Smooth muscle cell (in vitro differentiated cells): ENCODE data around the gene RFX3. TPM values are rescaled to one million over a fixed set of nuclear protein-coding genes. Genes with fewer than 3 reads are reported as not detected.

Experiments used
- DNase-seq: peaks from one replicate; lab custom pipeline; 2025; ENCODE audit not compliant: unreplicated experiment; lab: John Stamatoyannopoulos, UW
- H2AFZ ChIP-seq: fragments of 200-600 bp; sonication (generic); 2 replicates; pipeline ENCODE4 v1.6.0; 2016; ENCODE audit warnings: antibody characterized with exemption, low read depth, mild to moderate bottlenecking
- H3F3A ChIP-seq: fragments of 200-600 bp; sonication (generic); 2 replicates; pipeline ENCODE4 v1.6.0; 2017; ENCODE audit warnings: antibody characterized with exemption, low read depth
- H3K27ac ChIP-seq: fragments of 200-600 bp; sonication (generic); 2 replicates; pipeline ENCODE4 v1.5.1; 2016; ENCODE audit warnings: low read depth, mild to moderate bottlenecking
- H3K27me3 ChIP-seq: fragments of 200-600 bp; sonication (generic); 2 replicates; pipeline ENCODE4 v1.6.1; 2016; ENCODE audit warnings: low read depth, mild to moderate bottlenecking
- H3K36me3 ChIP-seq: fragments of 200-600 bp; sonication (generic); 2 replicates; pipeline ENCODE4 v1.5.1; 2016; ENCODE audit warnings: low read depth
- H3K4me1 ChIP-seq: fragments of 200-600 bp; sonication (generic); 2 replicates; pipeline ENCODE4 v1.5.1; 2016; ENCODE audit warnings: low read depth
- H3K4me2 ChIP-seq: fragments of 200-600 bp; sonication (generic); 2 replicates; pipeline ENCODE4 v1.6.0; 2016; ENCODE audit warnings: mild to moderate bottlenecking
- H3K4me3 ChIP-seq: fragments of 200-600 bp; sonication (generic); 2 replicates; pipeline ENCODE4 v1.5.1; 2016; ENCODE audit warnings: mild to moderate bottlenecking
- H3K79me2 ChIP-seq: fragments of 200-600 bp; sonication (generic); 2 replicates; pipeline ENCODE4 v1.6.0; 2016; ENCODE audit warnings: low read depth, mild to moderate bottlenecking
- H3K9ac ChIP-seq: fragments of 200-600 bp; sonication (generic); 2 replicates; pipeline ENCODE4 v1.6.0; 2016; ENCODE audit warnings: low read depth
- H3K9me3 ChIP-seq: fragments of 200-600 bp; sonication (generic); replicated peaks from 2 replicates; pipeline ENCODE4 v1.5.1; 2016; ENCODE audit warnings: low read depth
- H4K20me1 ChIP-seq: fragments of 200-600 bp; sonication (generic); 2 replicates; pipeline ENCODE4 v1.6.0; 2016; ENCODE audit warnings: low read depth
- CTCF ChIP-seq: fragments of 200-600 bp; sonication (generic); IDR thresholded peaks from 2 replicates; pipeline ENCODE4 v1.5.1; 2017; ENCODE audit warnings: borderline replicate concordance, mild to moderate bottlenecking, antibody characterized with exemption; ENCODE audit not compliant: insufficient read depth, poor library complexity, severe bottlenecking
- WGBS: methylation state at CpG from one replicate; pipeline ENCODE4 v1.1.7; 2016; ENCODE audit warnings: low lambda C conversion rate; 5-methylcytosine and 5-hydroxymethylcytosine counted together
- polyA plus RNA-seq: library from polyadenylated mRNA; unstranded; fragments of >200 nt; fragmentation: Nextera tagmentation; extraction: Ambion mirVana; gene quantifications from 2 replicates; pipeline ENCODE4 v1.2.1, GENCODE V29; 2016
- total RNA-seq: library from RNA; depleted of rRNA; stranded (reverse); fragments of >200 nt; gene quantifications from 2 replicates; pipeline ENCODE4 v1.2.3, GENCODE V29; 2014

RFX3 gene
- total and polyA plus RNA-seq, 2 experiments from 2014 or later: 4.4 to 14.1 TPM

- no peaks in the 10 kb centered on the region for H3K36me3 ChIP-seq
- no peak overlapping the region for H3K4me2 ChIP-seq
- no peak overlapping the region for H2AFZ ChIP-seq
- H3K79me2 ChIP-seq: peaks cover 88% of the 10 kb centered on the region
- no peak overlapping the region for H3K4me3 ChIP-seq
- H3F3A ChIP-seq: no peaks in the 10 kb centered on the region
- H3K9me3 ChIP-seq: no peaks in the 10 kb centered on the region
- H3K27ac ChIP-seq: peak overlapping the region; percentile 30
- no peak for TF ChIP-seq CTCF
- H4K20me1 ChIP-seq: no peaks in the 10 kb centered on the region
- peaks cover 16% of the 10 kb centered on the region for H3K4me1 ChIP-seq
- no peaks in the 10 kb centered on the region for H3K27me3 ChIP-seq
- H3K9ac ChIP-seq: no peak overlapping the region
- no peak for DNase-seq
- WGBS: 76% methylated on average over 4 of the region's 4 CpGs
Observed at GRCh38 chr9:3516667-3517330, 9.0 kb downstream of the RFX3 start.

- Histone ChIP-seq H3F3A (no peaks in the 10 kb centered on the region), H3K4me2 (no peak overlapping the region), H3K4me1 (peaks cover 18% of the 10 kb centered on the region), H3K79me2 (peaks cover 83% of the 10 kb centered on the region), H3K36me3 (no peaks in the 10 kb centered on the region), H3K9me3 (no peaks in the 10 kb centered on the region), H2AFZ (no peak overlapping the region), H4K20me1 (no peaks in the 10 kb centered on the region), H3K27ac (no peak overlapping the region), H3K27me3 (no peaks in the 10 kb centered on the region), H3K9ac (no peak overlapping the region), H3K4me3 (no peak overlapping the region)
- DNase-seq: no peak
- no peak for TF ChIP-seq CTCF
- 98% methylated on average over 3 of the region's 3 CpGs for WGBS
Observed at GRCh38 chr9:3515405-3515804, 10.4 kb downstream of the RFX3 start.

GRCh38 chr9:3514786-3515185, 11.0 kb downstream of the RFX3 start:
- Histone ChIP-seq H4K20me1 (no peaks in the 10 kb centered on the region), H3K27ac (no peak overlapping the region), H3K79me2 (peaks cover 78% of the 10 kb centered on the region), H3F3A (no peaks in the 10 kb centered on the region), H3K4me1 (peaks cover 24% of the 10 kb centered on the region), H3K4me2 (no peak overlapping the region), H3K9me3 (no peaks in the 10 kb centered on the region), H3K9ac (no peak overlapping the region), H3K4me3 (no peak overlapping the region), H3K36me3 (no peaks in the 10 kb centered on the region), H2AFZ (no peak overlapping the region), H3K27me3 (no peaks in the 10 kb centered on the region)
- no peak for TF ChIP-seq CTCF
- 91% methylated on average over 3 of the region's 3 CpGs for WGBS
- DNase-seq: no peak

GRCh38 chr9:3513265-3513818, 12.5 kb downstream of the RFX3 start:
- no peak for TF ChIP-seq CTCF
- Histone ChIP-seq H3K9ac (no peak overlapping the region), H3K36me3 (no peaks in the 10 kb centered on the region), H3K79me2 (peaks cover 64% of the 10 kb centered on the region), H3K27ac (no peak overlapping the region), H3K9me3 (no peaks in the 10 kb centered on the region), H3K4me1 (peaks cover 38% of the 10 kb centered on the region), H4K20me1 (no peaks in the 10 kb centered on the region), H3F3A (peaks cover 1% of the 10 kb centered on the region), H2AFZ (no peak overlapping the region), H3K4me2 (no peak overlapping the region), H3K4me3 (no peak overlapping the region), H3K27me3 (no peaks in the 10 kb centered on the region)
- DNase-seq: no peak
- WGBS: 67% methylated on average over 2 of the region's 2 CpGs
